Measurements from ENCODE around the gene DNAJC30. TPM values are rescaled to one million over a fixed set of nuclear protein-coding genes. Genes with fewer than 3 reads are reported as not detected.

DNAJC30 gene
- total RNA-seq, 1 donor from 2014 or later: 11.7 TPM

- no peak for DNase-seq (ENCODE audit: low spot score)
Measured at GRCh38 chr7:73708961-73709549, 25.8 kb upstream of the DNAJC30 start.

- no peak for DNase-seq (ENCODE audit: low spot score)
Measured at GRCh38 chr7:73707045-73707631, 23.9 kb upstream of the DNAJC30 start.

- no peak for DNase-seq (ENCODE audit: low spot score)
Measured at GRCh38 chr7:73706126-73707044, 23.1 kb upstream of the DNAJC30 start.

- DNase-seq (ENCODE audit: low spot score): no peak
Measured at GRCh38 chr7:73705551-73705920, 22.3 kb upstream of the DNAJC30 start.

GRCh38 chr7:73704640-73705550 is 21.6 kb upstream of the DNAJC30 start:
- no peak for DNase-seq (ENCODE audit: low spot score)

- no peak for DNase-seq (ENCODE audit: low spot score)
Measured at GRCh38 chr7:73703757-73704639, 20.7 kb upstream of the DNAJC30 start.

- no peak for DNase-seq (ENCODE audit: low spot score)
Measured at GRCh38 chr7:73703225-73703624, 20.0 kb upstream of the DNAJC30 start.

- no peak for DNase-seq (ENCODE audit: low spot score)
Measured at GRCh38 chr7:73702665-73703064, 19.4 kb upstream of the DNAJC30 start.

GRCh38 chr7:73702226-73702625 is 19.0 kb upstream of the DNAJC30 start:
- DNase-seq (ENCODE audit: low spot score): no peak

- no peak for DNase-seq (ENCODE audit: low spot score)
Measured at GRCh38 chr7:73701357-73701995, 18.2 kb upstream of the DNAJC30 start.

- no peak for DNase-seq (ENCODE audit: low spot score)
Measured at GRCh38 chr7:73700581-73701134, 17.4 kb upstream of the DNAJC30 start.

- no peak for DNase-seq (ENCODE audit: low spot score)
Measured at GRCh38 chr7:73700069-73700423, 16.8 kb upstream of the DNAJC30 start.

- DNase-seq (ENCODE audit: low spot score): no peak
Measured at GRCh38 chr7:73699370-73700068, 16.3 kb upstream of the DNAJC30 start.

- no peak for DNase-seq (ENCODE audit: low spot score)
Measured at GRCh38 chr7:73698410-73698809, 15.2 kb upstream of the DNAJC30 start.

- no peak for DNase-seq (ENCODE audit: low spot score)
Measured at GRCh38 chr7:73696372-73696771, 13.1 kb upstream of the DNAJC30 start.

- no peak for DNase-seq (ENCODE audit: low spot score)
Measured at GRCh38 chr7:73690646-73691045, 7.4 kb upstream of the DNAJC30 start.

- no peak for DNase-seq (ENCODE audit: low spot score)
Measured at GRCh38 chr7:73688288-73688687, 5.0 kb upstream of the DNAJC30 start.

- DNase-seq (ENCODE audit: low spot score): no peak
Measured at GRCh38 chr7:73685311-73685710, 2.1 kb upstream of the DNAJC30 start.

Data from mesenteric fat pad (tissue), 1 donor.